T-helper 1 cell (primary cell): Measurements from ENCODE around the gene CACNA1F.

Experiments used
- DNase-seq, 5 donors: peaks; one replicate each; pipeline ENCODE4 v3.0.0-alpha.2; 2012 to 2020

The CACNA1F gene

DNA sequence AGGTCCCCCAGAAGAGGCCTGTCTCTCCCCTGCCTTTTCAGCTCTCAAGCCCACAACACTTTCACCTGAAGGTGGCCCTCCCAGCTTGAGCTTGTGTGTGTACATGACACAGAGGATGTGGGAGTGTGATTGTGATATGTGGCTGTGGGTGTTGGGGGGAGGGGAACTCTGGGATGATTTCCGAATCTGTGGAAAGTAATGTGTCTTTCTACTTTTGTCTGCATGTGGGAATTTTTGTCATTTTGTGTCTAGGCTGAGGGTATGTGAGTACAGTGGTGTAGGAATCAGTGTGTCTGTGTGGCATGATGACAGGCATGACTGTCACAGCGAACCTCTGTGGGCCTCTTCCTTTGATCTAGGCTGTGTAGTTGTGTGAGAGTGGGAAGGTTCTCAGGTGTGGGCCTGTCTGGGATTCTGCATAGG, 39.6 kb downstream of the CACNA1F start:
- DNase-seq: no peak

GRCh38 chrX:49192722-49193328, 40.3 kb downstream of the CACNA1F start:
- DNase-seq: peak in 1 of 5 donors; percentile 36

GRCh38 chrX:49191574-49192011, 41.5 kb downstream of the CACNA1F start:
- no peak for DNase-seq

DNA sequence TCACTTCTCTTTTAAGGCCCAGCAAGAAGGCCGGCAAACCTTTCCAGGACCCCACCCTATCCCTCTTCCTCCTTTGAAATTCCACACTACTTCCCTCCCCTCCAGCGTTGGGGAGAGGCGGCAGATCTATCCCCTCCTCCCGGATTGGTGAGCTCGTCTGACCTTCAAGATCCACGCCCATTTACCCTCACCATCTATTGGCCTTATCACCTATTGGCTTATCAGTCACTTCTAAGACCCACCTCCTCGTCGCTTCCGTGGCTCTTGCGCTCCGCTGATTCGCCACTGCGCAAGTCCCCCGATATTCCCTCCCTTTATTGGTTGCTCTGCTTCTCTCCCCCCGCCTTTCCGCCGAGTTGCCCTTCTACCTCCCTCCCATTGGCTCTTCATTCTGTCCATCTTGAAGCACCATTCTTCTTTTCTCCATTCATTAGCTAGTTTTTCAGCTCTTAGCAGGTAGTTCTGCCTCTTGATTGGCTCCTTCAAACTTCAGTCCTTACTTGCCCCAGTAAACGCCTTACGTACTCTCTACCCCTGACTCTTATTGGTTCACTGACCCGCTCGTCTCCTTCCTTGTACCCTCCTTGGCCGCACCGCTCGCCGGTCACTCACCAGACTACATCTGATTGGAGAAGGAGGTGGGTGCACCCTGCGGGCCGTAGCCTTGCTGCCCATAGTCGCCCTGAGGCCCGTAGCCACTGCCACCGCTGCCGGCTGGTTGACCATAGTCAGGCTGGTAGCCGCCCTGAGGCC, 42.1 kb downstream of the CACNA1F start:
- DNase-seq: peak; percentile 74 to 98 (median 78)

DNA sequence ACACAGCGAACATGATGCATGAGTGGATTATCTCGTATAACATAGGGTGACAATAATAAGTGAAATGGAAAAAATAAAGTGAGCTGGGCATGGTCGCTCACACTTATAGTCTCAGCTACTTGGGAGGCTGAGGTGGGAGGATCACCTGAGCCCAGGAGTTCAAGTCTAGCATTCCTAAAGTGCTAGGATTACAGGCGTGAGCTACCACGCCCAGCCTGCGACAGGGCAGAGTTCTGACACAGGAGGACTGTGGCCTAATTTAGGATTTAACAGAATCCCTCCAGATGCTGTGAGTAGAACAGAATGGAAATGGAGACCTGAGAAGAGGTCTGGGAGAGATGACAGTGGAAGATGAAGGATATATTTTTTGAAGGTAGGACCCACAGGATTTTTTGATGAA, 43.5 kb downstream of the CACNA1F start:
- no peak for DNase-seq

- DNase-seq: no peak
Observed at GRCh38 chrX:49188468-49189076, 44.6 kb downstream of the CACNA1F start.

- DNase-seq: no peak
Observed at GRCh38 chrX:49187526-49187925, 45.6 kb downstream of the CACNA1F start.

DNA sequence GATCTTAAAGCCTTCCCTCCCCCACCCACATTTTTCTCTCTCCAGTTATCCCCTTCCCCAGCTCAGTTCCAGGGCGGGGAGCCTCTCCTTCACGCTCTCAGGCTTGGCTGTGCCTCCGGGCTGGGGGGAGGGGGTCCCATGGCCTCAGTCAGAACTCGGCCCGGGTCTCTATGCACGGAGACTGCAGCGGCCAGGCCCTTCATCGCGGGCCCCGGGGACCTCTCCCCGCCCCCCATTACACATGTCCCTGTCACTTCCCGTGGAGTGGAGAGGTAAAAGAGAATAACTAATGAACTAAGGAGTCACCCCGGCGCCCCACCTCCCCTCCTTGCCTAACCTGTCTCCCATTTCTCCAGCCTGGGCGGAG, 46.1 kb downstream of the CACNA1F start:
- DNase-seq: no peak

DNA sequence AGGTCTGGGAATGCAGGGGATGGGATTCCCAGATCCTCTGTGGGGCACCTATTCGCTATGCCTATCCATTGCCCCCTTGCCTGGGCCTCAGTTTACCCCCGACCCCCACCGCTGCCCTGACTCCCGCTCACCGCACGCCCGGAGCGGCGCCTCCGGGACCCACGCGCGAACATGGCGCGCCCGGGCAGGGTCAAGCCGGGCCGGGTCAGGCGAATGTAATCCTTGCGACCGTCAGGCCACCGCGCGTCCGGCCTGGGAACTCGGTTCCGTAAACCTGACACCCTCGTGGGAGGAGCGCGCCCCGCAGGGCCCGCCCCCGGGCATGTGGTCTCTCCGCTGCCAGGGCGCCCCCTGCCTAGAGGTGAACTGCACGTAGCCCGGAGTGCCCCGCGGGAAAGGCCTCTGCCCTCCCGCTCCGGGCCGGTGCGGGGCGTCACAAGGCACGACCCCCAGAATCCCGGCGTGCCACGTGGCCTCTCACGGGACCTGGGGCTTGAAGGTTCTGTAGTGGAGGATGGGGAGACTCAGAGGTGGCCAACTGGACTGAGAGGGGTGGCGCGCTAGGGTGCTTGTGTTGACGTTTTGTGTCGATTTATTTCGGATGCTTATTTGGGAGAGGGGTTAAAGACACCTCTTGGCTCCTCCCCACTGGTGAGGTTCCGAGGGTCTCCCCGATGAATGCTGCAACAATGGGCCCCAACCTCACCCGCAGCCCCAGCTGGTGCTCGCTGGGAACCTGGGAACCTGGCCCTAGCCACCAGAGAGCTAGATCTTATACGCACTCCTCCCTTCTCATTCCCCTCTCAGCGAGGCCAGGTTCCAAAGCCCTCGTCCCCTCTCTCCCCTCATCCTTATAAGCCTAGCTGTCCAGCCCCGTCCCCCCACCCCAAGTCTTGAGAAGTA, 46.8 kb downstream of the CACNA1F start, which contains the start of gene PRICKLE3:
PRICKLE3 (minus strand) TSS at position 249 of the 903 bp plus-strand sequence; CDS start at position 173, 76 bp downstream.
- DNase-seq: peak; percentile 52 to 74 (median 67)

- DNase-seq: peak in 3 of 5 donors; percentile 10 to 19 (median 16)
Observed at GRCh38 chrX:49184294-49185281, 48.6 kb downstream of the CACNA1F start.

GRCh38 chrX:49183701-49184281, 49.3 kb downstream of the CACNA1F start:
- DNase-seq: no peak

GRCh38 chrX:49179358-49179757, 53.8 kb downstream of the CACNA1F start:
- no peak for DNase-seq

- no peak for DNase-seq
Observed at GRCh38 chrX:49178537-49178936, 54.6 kb downstream of the CACNA1F start.

GRCh38 chrX:49177873-49178480, 55.2 kb downstream of the CACNA1F start:
- DNase-seq: no peak

GRCh38 chrX:49177338-49177833, 55.8 kb downstream of the CACNA1F start:
- DNase-seq: no peak

DNA sequence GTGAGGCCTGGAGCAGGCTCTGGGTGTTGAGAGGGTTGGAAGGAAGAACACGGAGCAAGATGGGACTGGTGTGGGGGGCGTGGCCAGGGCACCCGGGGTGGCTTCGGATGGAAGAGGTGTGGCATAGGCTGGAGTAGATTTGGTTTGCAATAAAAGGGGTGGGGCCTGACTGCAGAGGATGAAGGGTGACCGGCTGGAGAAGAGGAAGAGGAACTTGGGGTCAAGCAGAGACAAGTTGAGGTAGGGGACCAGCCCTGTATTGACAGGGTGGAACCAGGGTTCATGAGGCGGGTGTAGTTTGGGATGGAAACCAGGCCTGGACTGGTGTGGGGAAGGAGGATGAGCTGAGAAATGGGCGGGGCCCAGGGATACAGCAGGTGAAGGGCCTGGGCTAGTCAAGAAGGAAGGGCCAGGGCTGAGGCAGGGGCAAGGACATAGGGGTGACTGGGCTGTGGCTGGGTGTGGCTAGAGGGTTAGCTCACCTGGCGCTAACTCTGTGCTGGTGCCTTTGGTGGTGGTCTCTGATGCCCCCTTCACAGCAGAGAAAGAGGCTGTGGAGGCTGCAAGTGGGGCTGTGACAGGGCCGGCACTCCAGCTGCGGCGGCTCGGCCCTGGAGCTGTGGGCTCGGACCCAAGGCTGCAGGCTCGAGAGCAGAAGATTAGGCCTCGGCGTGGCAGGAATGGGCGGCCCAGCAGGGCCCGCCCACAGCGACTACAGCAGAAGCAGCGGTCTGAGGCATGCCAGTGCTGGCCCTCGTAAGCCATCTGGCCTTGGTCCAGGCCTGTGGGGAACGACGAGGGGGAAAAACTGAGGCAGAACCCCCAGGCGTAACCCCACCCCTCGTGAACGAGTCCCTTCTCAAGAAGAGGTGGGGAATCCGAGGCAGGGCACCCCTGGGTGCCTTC, 56.5 kb downstream of the CACNA1F start:
- DNase-seq: no peak

DNA sequence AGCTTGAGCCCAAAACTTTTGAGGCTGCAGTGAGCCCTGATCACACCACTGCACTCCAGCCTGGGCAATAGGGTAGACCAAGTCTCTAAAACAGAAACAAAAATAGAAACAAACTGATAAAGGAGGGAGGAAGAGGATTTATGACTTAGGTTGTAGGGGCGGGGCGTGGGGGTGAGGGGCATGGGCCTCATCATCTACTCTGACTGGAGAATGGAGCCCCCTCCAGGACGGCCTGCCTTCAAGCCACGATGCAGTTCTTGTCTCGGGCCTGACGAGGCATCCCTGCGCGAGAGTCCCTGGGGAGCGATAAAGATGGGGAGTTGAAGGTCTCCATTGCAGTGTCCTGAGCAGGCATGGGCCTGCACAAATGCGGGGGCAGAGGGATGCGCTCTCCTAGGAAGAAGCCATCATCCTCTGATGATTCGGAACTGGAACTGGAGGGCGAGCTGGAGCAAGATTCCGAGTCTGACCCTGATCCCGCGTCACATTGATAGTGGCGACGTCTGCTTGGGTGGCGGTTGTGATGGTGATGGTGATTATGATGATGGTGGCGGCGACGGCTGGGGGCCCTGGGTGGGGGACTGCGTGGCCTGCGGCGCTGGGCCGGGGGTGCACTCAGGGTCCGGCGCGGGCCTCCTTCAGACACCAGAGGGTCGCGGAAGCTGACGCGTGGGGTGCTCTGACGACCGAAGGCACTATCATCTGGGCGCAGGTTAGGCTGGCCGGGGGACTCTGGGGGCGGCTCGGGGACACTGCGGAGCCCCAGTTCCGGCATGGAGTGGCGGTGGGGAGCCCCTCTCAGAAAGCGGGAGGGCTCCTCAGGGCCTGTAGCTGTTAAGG, 57.5 kb downstream of the CACNA1F start:
- DNase-seq: no peak

DNA sequence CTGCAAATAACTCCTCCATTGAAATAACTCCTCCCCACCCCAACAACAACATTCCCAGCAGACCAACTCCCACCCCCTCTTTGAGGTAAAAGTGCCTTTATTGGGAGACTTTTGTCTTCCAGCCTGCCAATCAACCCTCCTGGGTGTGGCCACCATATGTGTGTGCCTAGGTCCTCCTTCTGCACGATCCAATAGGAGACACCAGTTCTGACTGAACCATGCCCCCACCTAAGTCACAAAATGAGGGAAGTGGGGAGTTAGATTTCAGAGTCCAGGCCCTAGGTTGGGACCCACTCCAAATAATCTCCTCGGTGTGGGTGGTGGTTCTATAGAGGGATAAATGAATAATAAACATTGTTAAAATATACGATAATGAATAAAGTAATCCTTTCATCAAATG, 58.4 kb downstream of the CACNA1F start:
- DNase-seq: no peak
